Thymus (tissue), 11 donors: ENCODE results near the gene GRID2. TPM values are rescaled to one million over a fixed set of nuclear protein-coding genes. Genes with fewer than 3 reads are reported as not detected.

Source experiments
- DNase-seq, 9 donors: peaks; one replicate each; pipeline ENCODE4 v3.0.0-alpha.2; 2013; ENCODE audit warnings: low spot score in 9 of 9, low read depth in 6 of 9, missing footprints in 1 of 9
- H3K27ac ChIP-seq, 2 donors: one replicate each; pipeline ENCODE4 v1.5.1; 2013; ENCODE audit warnings: control low read depth in 1 of 2, low read depth in 1 of 2, low read length in 1 of 2, mild to moderate bottlenecking in 1 of 2, moderate library complexity in 1 of 2
- H3K27me3 ChIP-seq, 2 donors: one replicate each; pipeline ENCODE4 v1.5.1; 2013; ENCODE audit warnings: low read length in 1 of 2; ENCODE audit not compliant: control insufficient read depth in 2 of 2, insufficient read depth in 1 of 2
- H3K36me3 ChIP-seq, 2 donors: one replicate each; pipeline ENCODE4 v1.5.1; 2013; ENCODE audit warnings: low read length in 1 of 2, mild to moderate bottlenecking in 1 of 2, moderate library complexity in 1 of 2; ENCODE audit not compliant: control insufficient read depth in 2 of 2, insufficient read depth in 2 of 2
- H3K4me1 ChIP-seq, 2 donors: one replicate each; pipeline ENCODE4 v1.5.1; 2013; ENCODE audit warnings: low read length in 2 of 2; ENCODE audit not compliant: control insufficient read depth in 2 of 2, insufficient read depth in 2 of 2
- H3K4me3 ChIP-seq, 2 donors: one replicate each; pipeline ENCODE4 v1.5.1; 2013; ENCODE audit warnings: low read length in 2 of 2, control low read depth in 1 of 2, mild to moderate bottlenecking in 1 of 2
- H3K9me3 ChIP-seq, 2 donors: one replicate each; pipeline ENCODE4 v1.5.1; 2013; ENCODE audit warnings: low read length in 1 of 2, mild to moderate bottlenecking in 1 of 2; ENCODE audit not compliant: control insufficient read depth in 2 of 2, insufficient read depth in 1 of 2
- WGBS: extraction: QIAGEN DNeasy Blood & Tissue Kit; methylation state at CpG from one replicate; pipeline ENCODE4 v1.1.7; 2013; 5-methylcytosine and 5-hydroxymethylcytosine counted together
- polyA plus RNA-seq: library from polyadenylated mRNA; stranded (reverse); fragments of 200-250 nt; gene quantifications from one replicate; pipeline ENCODE4 v1.2.3, GENCODE V29; 2013
- total RNA-seq: library from RNA; stranded (reverse); fragments of 120-200 nt; gene quantifications from one replicate; pipeline ENCODE4 v1.2.4, GENCODE V29; 2013
- donor health status: healthy.

Gene GRID2
- total and polyA plus RNA-seq, 2 donors = 0.05 to 0.09 TPM

GRCh38 chr4:92646826-92647225 lies 343.1 kb downstream of the GRID2 start:
- no peak for DNase-seq
- H3K9me3 ChIP-seq = no peaks in the 10 kb centered on the region

GRCh38 chr4:92651536-92651935 lies 347.8 kb downstream of the GRID2 start:
- Histone ChIP-seq H3K36me3 (no peaks in the 10 kb centered on the region), H3K4me1 (no peaks in the 10 kb centered on the region), H3K27me3 (no peaks in the 10 kb centered on the region), H3K9me3 (no peaks in the 10 kb centered on the region), H3K27ac (no peak overlapping the region), H3K4me3 (no peak overlapping the region)
- DNase-seq = no peak

More at GRCh38 chr4:92646826-92647225, 343.1 kb downstream of the GRID2 start:
- Histone ChIP-seq H3K27me3 (no peaks in the 10 kb centered on the region), H3K27ac (no peak overlapping the region), H3K4me1 (no peaks in the 10 kb centered on the region), H3K4me3 (no peak overlapping the region), H3K36me3 (no peaks in the 10 kb centered on the region)
- WGBS = 93% methylated on average over 2 of the region's 2 CpGs

GRCh38 chr4:92654084-92654483 lies 350.3 kb downstream of the GRID2 start:
- H3K9me3 ChIP-seq = no peaks in the 10 kb centered on the region
- no peaks in the 10 kb centered on the region for H3K27me3 ChIP-seq
- no peak overlapping the region for H3K4me3 ChIP-seq
- no peaks in the 10 kb centered on the region for H3K4me1 ChIP-seq
- H3K27ac ChIP-seq = no peak overlapping the region
- no peaks in the 10 kb centered on the region for H3K36me3 ChIP-seq
- no peak for DNase-seq

GRCh38 chr4:92657695-92658094 lies 353.9 kb downstream of the GRID2 start:
- Histone ChIP-seq H3K27ac (no peak overlapping the region), H3K27me3 (no peaks in the 10 kb centered on the region), H3K4me3 (no peak overlapping the region), H3K36me3 (no peaks in the 10 kb centered on the region), H3K4me1 (no peaks in the 10 kb centered on the region), H3K9me3 (no peaks in the 10 kb centered on the region)
- no peak for DNase-seq

GRCh38 chr4:92658318-92658717 lies 354.6 kb downstream of the GRID2 start:
- Histone ChIP-seq H3K4me3 (no peak overlapping the region), H3K27ac (no peak overlapping the region), H3K36me3 (no peaks in the 10 kb centered on the region), H3K27me3 (no peaks in the 10 kb centered on the region), H3K9me3 (no peaks in the 10 kb centered on the region), H3K4me1 (no peaks in the 10 kb centered on the region)
- DNase-seq = no peak
- 75% methylated on average over 2 of the region's 2 CpGs for WGBS

DNA sequence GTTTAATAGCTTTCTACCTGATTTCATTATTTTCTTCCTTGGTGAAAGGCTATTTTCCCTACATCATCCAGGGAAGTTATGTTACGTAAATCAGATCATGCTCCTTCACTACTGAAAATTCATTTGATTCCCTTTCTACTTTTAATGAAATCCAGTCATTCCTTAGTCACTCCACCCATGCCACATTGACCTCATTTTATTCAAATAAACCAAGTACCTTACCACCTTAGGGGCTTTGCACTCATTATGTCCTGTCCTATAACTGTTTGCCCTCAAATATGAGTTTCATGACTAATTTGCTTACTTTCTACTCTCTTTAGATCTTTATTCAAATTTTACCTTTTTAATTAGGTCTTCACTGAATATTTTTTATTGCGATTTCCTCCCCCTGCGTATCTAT lies 374.0 kb downstream of the GRID2 start:
- Histone ChIP-seq H3K27ac (no peak overlapping the region), H3K4me1 (no peaks in the 10 kb centered on the region), H3K36me3 (no peaks in the 10 kb centered on the region), H3K4me3 (no peak overlapping the region), H3K9me3 (no peaks in the 10 kb centered on the region), H3K27me3 (no peaks in the 10 kb centered on the region)
- no peak for DNase-seq
- 77% methylated on average over 3 of the region's 3 CpGs for WGBS

GRCh38 chr4:92678292-92678691 lies 374.5 kb downstream of the GRID2 start:
- H3K4me1 ChIP-seq = no peaks in the 10 kb centered on the region

DNA sequence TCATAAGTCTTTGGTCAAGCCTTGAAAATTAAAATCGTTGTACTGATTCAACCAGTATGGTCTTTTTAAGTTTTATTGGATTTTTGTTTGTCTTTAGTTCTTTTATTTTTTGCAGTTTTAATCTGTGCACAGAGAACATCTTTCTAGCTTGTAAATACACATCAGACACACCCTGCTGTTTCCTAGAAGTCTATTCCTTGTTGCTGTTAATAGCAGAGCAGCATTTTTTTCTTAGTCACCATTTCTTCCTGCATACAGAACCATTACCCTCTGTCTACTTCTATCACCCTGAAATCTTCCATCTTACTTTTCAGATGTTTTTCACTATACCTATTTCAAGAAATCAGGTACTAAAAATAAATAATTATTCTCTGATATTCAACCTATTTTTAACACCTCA lies 375.4 kb downstream of the GRID2 start:
- WGBS = 79% methylated on average over 1 of the region's 1 CpG
- Histone ChIP-seq H3K36me3 (no peaks in the 10 kb centered on the region), H3K27me3 (no peaks in the 10 kb centered on the region), H3K9me3 (no peaks in the 10 kb centered on the region), H3K4me3 (no peak overlapping the region), H3K27ac (no peak overlapping the region), H3K4me1 (no peaks in the 10 kb centered on the region)
- DNase-seq = no peak

More at GRCh38 chr4:92678292-92678691, 374.5 kb downstream of the GRID2 start:
- Histone ChIP-seq H3K9me3 (no peaks in the 10 kb centered on the region), H3K36me3 (no peaks in the 10 kb centered on the region), H3K4me3 (no peak overlapping the region), H3K27me3 (no peaks in the 10 kb centered on the region), H3K27ac (no peak overlapping the region)
- DNase-seq = no peak
- 91% methylated on average over 4 of the region's 4 CpGs for WGBS

GRCh38 chr4:92714640-92715039 lies 410.9 kb downstream of the GRID2 start:
- WGBS = 92% methylated on average over 3 of the region's 3 CpGs
- H3K9me3 ChIP-seq = no peaks in the 10 kb centered on the region
- H3K4me1 ChIP-seq = no peaks in the 10 kb centered on the region
- H3K4me3 ChIP-seq = no peak overlapping the region
- no peaks in the 10 kb centered on the region for H3K27me3 ChIP-seq
- no peak for DNase-seq
- no peak overlapping the region for H3K27ac ChIP-seq
- H3K36me3 ChIP-seq = no peaks in the 10 kb centered on the region

DNA sequence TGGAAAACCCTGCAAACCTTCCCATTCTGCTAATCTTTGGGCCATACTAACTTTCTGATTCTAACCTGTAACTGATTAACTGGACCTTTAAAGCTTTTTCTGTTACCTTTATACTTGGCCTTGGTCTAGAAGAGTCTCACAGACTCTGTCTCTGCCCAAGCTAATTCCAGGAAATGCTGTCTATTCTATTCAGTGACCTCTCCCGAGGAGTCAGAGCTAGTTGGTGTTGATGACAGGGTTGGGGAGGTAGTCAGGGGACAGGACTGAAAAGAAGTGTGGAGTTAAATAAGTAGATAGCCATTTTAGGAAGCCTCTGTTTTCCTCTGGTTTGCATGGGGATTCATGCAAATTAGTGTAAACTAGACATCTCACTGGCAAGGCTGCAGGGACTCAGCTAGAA lies 429.5 kb downstream of the GRID2 start:
- Histone ChIP-seq H3K9me3 (no peaks in the 10 kb centered on the region), H3K27me3 (no peaks in the 10 kb centered on the region), H3K4me1 (no peaks in the 10 kb centered on the region), H3K27ac (no peak overlapping the region), H3K36me3 (no peaks in the 10 kb centered on the region), H3K4me3 (no peak overlapping the region)
- no peak for DNase-seq
- 79% methylated on average over 1 of the region's 1 CpG for WGBS
